ENCODE measurements around the gene MED31.
"Not testable (repeated sequence)": the region's sequence is repeated elsewhere in the genome, so short reads cannot be mapped to it uniquely, and the experiment has no call there.

Gene MED31

DNA sequence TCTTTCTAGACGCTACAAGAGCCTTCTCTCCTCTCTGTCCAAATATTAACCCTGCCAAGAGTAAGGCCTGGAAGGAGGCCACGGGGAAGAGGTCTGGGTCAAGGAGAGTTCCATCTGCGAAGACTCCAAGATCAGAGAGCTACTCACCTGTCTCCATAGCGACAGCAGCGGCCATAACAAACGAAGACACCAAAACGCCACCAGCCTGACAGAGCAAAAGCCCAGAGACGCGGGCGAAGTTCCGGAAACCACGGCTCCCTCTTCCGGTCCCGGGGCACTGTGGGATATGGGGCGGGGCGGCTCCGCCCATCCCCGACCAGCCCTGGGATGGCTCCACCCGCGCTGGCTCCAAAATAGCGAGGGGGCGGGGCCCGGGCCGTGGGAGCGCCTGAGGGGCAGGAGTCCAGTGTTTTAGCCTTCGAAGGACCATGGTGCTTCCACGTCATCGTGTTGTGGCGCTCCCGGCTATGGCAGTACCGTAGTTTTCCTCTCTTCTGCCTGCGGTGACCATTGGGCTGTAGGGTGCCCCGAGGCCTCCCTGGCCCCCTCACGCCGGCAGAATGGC lies at the start of gene MED31, which contains the start of gene C17orf100:
Gene MED31, minus strand, starts transcription at position 252 of the 565 bp plus-strand sequence. Its CDS starts 77 bp downstream, at position 175.
Gene C17orf100, plus strand, starts transcription at position 409 of the 565 bp plus-strand sequence. Its CDS starts 152 bp downstream, at position 561.
- DNase-seq (ENCODE audit: low read depth in 3 of 3): peak; percentile 87 to 90 (median 89)

DNA sequence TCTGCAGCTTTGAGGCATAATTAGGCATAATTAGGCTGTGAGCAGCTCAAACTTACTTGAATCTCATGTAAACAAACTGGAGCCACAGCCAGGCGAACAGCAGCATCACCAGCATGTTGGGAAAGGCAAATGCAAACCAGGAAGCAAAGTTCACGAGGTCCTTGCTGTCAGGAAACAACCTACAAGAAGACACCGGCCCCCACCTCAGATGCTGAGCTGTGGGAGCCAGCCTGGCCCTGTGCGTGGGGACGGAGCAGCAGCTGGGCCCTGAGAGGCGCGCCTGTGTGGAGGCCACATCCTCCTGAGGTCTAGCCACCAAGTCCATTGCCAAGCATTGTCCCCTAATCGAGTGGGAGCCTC lies 49.5 kb upstream of the MED31 start:
- no peak for DNase-seq (ENCODE audit: low read depth in 3 of 3)

DNA sequence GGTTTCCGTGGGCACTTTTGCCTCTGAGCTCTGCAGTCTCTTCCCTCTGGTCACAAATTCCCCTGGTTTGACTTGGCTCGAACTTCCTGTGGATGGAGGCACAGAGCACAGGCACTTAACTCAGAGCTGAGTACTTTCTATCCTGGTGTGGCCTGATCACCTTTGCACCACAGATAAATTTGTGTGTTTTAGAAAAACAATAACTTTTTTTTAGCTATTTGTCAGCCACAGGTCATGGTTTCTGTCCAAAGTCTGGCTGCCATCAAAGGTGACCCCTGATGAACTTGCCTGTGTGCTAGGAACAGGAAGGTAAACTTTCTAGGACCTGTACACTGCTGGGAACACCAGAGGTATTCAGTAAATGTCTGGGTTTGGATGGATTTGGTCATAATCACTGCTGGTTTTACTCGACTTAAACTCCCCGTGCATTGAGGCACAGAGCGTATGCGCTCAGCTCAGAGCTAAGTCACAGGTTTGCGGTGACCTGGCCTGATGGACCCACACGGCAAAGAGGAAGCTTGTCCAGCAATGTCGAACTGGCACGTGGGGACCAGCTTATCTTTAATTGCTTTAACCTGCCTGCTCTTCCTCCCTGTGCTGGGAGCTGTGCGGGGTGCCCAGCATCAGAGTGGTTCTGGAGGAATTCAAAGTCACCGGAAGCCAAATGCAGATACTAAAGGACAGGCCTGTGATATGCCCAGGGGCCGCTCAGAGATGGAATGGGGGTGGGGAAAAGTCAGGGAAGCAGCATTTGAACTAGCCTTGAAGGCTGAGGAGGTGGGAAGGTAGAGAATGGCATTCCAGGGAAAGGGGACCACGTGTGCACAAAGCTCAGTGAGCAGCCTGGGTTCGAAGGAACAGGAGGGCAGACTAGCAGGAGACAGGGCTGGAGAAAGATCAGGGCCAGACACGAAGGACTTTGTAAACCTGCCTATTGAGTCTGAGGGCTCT lies 48.9 kb upstream of the MED31 start:
- no peak for DNase-seq (ENCODE audit: low read depth in 3 of 3)

DNA sequence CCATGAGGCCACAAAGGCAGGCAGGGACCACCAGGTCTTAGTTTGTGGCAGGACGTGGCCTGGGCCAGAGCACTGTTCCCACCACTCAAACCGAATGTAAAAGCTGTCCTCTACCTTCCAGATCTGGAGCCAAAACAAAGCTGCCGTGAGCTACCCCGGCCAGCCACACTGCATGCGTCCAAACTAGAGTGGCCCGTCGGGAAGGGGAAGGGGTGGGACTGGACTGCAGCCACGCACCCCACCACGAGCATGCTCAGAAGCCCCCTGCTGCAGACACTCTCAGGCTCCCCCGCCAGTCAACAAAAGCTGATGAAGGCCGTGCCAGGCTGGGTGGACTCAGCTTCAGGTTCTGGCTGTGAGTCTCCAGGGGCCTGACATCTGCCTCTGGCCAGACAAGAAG lies 46.6 kb upstream of the MED31 start:
- no peak for DNase-seq (ENCODE audit: low read depth in 3 of 3)

DNA sequence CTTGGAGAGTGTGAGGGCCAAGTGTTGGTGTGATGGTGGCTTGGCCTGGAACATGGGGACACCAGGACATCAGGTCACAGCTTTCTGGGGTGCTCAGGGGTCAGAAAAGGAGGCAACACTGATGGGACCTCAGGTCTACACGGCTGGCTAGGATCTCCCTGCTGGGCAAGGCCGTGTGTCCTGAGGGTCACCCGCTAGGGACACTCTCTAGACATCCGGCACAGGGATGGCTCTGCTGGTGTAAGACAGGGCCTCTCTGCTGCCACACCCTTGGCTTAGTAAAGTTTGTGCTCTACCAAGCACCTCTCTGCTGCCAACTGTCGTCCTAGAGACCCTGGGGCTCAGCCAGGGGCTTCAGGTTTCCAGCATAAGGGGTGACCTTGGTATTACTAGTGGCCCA lies 45.5 kb upstream of the MED31 start:
- no peak for DNase-seq (ENCODE audit: low read depth in 3 of 3)

DNA sequence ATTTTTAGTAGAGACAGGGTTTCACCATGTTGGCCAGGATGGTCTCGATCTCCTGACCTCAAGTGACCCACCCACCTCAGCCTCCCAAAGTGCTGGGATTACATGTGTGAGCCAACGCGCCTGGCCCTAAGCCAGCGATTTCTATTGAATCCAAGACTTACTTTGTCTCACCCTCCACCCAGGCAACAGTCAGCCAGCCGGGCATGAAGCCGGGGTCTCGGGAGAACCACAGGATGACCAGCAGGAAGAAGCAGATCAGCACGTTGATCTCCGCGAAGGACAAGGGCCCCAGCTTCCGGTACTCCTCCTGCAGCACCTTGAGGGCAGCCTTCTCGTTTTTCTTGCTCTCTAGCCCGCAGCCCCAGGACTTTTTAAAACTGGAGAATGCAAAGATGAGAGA lies 44.2 kb upstream of the MED31 start:
- no peak for DNase-seq (ENCODE audit: low read depth in 3 of 3)

DNA sequence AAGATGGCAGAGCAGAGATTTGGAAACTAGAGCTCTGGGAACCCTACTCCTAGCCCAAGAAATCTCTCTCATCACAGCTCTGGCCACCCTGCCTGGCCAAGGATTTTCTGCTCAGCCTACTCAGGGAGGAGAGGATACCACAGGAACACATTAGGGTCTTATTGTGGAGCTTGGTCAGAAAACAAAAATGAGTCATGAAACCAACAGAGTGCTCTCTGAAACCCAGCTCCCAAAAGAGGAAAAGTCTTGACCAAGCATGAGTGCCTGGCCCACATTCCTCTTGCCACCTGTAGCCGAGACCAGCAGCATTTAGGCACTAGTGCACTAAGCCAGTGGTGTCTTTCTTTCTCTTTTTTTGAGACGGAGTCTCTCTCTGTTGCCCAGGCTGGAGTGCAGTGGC lies 43.6 kb upstream of the MED31 start:
- no peak for DNase-seq (ENCODE audit: low read depth in 3 of 3)

DNA sequence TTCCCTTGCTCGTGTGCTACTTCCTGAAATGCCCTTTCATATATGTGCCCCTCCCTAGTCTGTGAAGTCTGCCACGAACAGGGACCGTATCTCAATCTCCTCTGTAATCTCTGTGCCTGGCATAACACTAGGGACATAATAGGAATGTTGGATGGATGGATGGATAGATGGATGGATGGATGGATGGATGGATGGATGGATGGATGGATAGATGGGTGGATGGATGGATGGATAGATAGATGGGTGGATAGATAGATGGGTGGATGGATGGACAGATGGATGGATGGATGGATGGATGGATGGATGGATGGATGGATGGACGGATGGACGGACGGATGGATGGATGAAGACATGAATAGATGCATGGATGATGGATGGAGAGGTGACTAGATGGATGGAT lies 40.6 kb upstream of the MED31 start:
- DNase-seq (ENCODE audit: low read depth in 3 of 3): not testable (repeated sequence)

DNA sequence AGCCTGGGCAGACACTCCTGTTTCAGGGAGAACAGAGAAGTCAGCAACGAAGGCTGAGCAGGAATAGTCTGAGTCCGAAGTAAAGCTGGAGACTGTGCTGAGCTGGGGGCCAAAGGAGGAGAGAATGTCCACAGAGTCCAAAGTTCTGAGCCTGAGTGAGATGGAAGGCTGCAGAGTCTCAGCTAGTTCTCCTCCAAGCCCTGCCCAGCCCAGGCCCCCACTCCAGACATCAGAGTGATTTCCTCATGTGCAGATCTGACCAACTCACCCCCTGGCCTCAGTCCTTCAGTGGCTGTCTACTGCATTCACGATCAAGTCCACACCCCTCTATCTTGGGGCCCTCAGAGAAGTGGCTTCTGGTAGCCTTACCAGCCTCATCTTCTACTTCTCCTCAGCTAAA lies 40.1 kb upstream of the MED31 start:
- DNase-seq (ENCODE audit: low read depth in 3 of 3): no peak

DNA sequence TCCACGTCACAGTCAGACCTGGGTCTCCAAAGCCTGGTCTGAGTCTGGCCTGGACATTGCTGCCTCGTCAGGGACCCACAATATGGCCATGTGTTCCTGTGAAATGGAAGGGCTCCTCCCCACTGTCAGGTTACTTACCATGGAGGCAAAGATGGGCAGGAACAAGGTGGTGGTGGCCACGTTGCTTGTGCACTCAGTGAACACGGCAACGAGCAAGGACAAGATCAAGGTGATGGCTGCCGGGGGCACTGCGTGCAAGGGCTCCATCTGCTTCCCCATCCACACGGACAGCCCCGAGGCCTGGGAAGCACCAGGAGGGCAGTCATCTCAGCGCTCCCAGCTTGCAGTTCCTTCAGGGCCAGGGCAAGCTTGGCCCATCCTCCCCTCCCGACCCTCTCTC lies 39.2 kb upstream of the MED31 start:
- no peak for DNase-seq (ENCODE audit: low read depth in 3 of 3)

DNA sequence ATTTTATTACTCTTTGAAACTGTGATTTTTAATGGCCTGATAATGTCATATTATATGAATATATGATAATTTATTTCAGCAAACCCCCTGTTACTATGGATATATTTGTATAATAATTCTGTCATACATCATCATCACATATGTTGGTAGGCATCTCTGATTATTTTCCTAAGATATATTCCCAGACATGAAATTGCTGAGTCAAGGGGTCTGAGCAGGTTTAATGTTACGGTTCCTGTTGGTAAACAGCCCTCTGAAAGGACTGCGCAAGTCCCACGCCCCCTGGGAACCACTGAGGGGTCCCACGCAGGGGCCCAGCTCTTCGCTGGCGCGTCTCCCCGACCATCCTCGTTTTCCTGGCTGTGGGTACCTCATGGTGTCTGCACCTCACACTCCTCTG lies 37.5 kb upstream of the MED31 start:
- DNase-seq (ENCODE audit: low read depth in 3 of 3): no peak

DNA sequence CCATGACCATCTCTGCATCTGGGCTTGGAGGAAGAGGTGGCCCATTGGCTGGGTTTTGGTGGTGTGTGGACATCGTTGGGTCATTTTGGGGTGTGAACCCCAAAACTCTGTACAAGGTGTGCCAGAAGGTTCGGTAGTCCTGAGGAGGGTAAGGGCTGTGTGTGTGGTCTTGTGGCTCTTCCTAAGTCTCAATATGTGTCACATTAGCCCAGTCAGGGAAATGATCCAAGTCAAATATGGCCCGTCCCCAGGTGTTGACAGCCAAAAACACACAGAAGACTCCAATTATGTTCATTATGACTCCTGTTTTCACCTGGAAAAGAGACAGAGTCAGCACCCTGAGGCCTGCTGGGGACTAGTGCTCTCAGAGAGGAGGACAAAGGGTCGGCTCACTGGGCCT lies 34.6 kb upstream of the MED31 start:
- DNase-seq (ENCODE audit: low read depth in 3 of 3): no peak

DNA sequence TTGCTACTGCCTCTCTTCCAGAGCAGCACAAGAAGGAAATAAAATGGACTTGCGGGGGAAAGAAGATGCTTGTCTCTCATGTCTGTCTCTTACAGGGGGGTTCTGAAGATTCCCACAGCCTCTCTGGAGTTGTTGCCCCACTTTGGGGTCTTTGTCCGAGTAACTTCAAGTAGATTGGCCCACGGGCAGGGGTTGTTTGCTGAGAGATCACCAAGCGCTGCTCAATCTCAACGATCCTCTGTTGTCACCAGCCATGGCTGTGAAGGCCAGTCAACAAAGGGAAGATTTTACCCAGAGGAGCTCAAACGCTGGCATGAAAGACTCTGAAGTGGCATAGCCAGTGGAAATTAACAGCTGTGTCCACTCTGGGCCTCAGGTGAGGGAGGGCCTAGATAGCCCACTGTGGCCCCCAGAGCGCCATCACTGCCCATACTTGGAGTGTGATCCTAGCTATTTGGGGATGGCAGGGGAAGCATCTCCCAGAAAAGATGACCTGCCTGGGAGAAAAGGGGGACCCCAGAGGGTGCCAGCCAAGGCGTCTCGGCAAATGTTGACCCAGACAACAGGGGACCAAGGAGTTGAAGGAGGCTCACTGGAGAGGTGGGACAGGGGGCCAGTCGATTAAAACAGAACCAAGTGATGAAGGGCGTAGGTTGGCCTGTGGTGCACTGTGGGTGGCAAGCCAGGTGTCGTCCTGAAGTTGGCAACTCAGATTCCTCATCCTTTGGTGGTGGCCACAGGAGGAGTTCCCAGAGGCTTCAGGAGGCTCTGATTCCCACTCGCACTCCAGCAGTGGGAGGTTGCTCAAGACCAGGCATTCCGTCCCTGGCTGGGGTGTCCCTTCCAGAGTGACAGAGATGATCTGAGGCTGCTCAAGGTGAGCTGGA lies 33.7 kb upstream of the MED31 start:
- no peak for DNase-seq (ENCODE audit: low read depth in 3 of 3)

DNA sequence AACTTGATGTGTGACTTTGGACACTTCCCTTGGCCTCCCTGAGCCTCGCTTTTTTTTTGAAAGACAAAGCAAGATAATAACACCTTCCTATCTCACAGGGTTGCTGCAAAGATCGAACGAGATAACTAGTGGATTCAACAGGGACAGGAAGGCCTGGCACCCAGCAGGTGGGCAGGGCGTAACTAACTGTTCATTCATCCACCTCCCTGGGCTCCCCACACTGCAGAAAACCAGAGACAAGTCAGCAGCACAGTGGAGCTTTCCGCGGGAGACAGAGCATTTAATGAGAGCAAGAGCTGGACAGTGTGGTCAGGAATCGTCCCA lies 33.0 kb upstream of the MED31 start:
- no peak for DNase-seq (ENCODE audit: low read depth in 3 of 3)

DNA sequence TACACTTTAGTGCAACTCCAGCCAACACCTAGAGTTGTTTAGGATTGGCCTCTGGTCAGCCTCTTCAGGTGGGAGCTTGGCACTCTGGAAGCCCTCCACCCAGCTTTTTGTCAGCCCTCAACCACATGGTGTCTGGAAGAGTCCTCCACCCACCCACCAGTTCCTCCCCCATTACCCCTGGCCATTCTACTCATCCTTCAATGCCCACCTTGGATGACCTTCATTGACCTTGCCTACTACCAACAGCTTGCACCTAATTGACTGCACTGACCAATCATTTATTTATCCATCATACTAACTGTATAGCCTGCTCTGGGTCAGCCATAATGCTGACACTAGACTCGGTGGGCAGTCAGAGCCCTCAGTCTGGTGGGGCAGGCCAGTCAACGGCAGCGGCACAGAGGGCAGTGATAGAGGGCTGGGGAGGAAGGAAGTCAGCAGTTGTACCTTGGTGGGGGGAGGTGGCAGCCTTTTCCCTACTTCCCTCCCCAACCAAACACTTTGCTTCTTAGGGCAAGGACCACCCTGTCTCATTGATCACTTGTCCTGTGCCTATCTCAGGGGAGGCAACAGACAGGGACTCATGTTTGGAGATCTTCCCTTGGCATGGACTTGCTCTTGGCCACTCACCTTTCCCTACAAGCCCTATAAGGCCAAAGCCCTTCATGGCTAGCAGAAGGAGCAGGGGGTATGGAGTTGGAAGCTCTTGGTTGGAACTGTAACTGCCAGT lies 32.5 kb upstream of the MED31 start:
- DNase-seq (ENCODE audit: low read depth in 3 of 3): no peak

DNA sequence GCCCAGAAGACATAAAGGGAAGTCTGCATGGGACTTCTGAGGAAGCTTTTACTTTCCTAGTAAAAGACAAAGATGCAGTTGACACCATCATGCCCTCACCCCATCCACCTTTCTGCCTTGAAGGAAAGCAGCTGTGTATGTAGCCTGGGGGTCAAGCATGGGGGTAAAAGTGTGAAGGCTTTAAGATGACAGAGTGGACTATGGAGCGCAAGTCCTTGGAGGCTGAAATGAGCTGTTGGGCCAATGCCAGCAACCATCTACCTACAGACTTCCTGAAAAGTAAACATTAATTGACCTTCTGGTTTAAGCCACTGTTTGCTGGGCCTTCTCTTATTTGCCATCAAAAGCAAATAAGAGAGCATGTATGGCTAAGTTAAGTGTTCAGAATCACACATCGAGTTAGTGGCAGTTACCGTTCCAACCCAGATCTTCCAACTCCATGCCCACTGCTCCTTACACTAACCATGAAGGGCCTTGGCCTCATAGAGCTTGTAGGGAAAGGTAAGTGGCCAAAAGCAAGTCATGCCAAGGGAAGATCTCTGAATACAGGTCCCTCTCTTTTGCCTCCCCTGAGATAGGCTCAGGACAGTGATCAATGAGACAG lies 31.8 kb upstream of the MED31 start:
- no peak for DNase-seq (ENCODE audit: low read depth in 3 of 3)

DNA sequence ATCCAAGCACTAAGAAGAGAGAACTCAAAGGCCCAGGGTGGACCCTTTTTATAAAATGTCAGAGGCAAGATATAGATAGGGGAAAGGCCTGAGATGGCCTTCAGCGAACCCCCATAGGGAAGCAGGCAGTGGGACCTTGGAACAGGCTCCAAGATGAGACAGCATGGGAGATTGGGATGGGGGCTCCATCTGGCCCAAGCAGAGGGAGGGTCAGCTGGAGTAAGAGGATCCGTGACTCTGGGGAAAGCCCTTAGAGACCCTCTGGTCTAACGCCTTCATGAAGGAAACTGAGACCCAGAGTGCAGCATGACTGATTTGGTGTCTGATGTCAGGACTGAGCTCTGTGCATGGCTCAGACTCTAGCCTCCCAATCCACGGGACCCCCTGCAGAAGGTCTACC lies 30.9 kb upstream of the MED31 start:
- no peak for DNase-seq (ENCODE audit: low read depth in 3 of 3)

DNA sequence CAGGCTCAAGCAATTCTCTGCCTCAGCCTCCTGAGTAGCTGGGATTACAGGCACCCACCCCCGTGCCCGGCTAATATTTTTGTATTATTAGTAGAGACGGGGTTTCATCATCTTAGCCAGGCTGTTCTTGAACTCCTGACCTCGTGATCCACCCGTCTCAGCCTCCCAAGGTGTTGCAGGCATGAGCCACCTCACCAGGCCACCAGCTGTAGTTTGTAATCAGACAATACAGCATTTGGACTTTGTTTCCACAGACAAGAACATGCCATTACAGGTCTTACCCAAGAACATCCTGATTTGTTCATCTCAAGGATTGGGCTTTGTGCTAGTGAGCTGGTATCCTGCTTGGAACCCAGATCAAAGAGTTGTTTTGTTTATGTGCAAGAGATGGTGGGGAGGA lies 30.3 kb upstream of the MED31 start:
- DNase-seq (ENCODE audit: low read depth in 3 of 3): no peak

DNA sequence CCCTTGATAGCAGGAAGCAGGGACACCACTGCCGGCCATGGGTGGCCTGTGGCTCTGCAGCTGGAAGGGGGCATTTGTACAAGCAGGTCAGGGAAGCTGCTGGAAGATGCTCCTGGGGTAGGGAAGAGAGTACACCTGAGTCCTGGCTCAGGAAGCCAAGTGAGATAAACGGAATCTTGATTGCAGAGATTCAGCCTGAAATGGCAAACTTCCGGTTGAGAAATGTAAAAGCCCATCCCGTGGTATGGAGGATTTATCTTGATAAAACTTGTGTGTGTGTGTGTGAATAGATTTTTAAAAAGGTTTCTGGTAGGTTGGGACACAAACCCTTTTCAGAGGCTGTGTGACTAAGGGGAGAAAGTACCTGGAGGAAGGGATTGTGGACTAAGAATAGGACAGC lies 29.8 kb upstream of the MED31 start:
- no peak for DNase-seq (ENCODE audit: low read depth in 3 of 3)

DNA sequence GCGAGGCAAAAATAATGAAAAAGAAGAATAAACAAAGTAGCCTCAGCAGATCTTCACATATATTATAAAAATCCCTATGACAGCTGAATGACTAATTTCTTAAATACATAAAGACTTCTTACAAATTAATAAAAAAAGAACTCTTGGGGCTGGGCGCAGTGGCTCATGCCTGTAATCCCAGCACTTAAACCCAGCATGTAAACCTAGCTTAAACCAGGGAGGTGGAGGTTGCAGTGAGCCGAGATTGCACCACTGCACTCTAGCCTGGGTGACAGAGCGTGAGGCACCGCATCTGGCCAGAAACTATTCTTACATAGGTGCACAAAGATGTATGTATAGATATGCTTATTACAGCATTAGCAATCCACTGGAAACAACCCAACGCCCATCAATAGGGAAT lies 27.8 kb upstream of the MED31 start:
- no peak for DNase-seq (ENCODE audit: low read depth in 3 of 3)

DNA sequence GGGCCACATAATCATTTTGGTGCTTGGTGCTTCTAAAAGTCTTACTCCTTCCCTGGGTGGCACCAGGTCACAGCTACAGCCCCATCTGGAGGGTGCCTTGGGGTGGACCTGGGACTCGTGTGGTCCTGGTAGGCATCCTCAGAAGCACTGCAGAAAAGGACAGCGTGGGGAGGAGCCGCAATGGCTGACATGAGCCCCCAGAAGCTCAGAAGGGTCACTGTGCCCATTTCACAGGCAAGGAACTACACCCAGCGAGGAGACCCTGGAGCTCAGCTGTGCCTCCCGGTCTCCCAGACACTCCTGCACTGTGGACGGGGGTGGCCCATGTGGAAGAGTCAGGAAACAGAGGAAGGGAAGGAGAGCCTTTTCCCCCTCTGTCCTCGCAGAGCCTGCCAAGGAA lies 26.5 kb upstream of the MED31 start:
- DNase-seq (ENCODE audit: low read depth in 3 of 3): no peak
